GM23248 (cell line): ENCODE data around the gene PRAC1. TPM values are rescaled to one million over a fixed set of nuclear protein-coding genes. Genes with fewer than 3 reads are reported as not detected.
A peak's percentile ranks its signal among the peaks of the same experiment; 100 is the strongest.

Experiments
- DNase-seq: peaks from one replicate; pipeline ENCODE4 v3.0.0-alpha.2; 2015
- H2AFZ ChIP-seq: fragments of 200-600 bp; sonication (generic); 2 replicates; pipeline ENCODE4 v1.6.1; 2016; ENCODE audit warnings: antibody characterized with exemption
- H3F3A ChIP-seq: fragments of 200-600 bp; sonication (generic); 2 replicates; pipeline ENCODE4 v1.6.1; 2016; ENCODE audit warnings: mild to moderate bottlenecking, antibody characterized with exemption, mixed run types; ENCODE audit not compliant: insufficient read depth
- H3K27ac ChIP-seq: fragments of 200-600 bp; sonication (generic); 2 replicates; pipeline ENCODE4 v1.5.1; 2016; ENCODE audit warnings: mild to moderate bottlenecking
- H3K27me3 ChIP-seq: fragments of 200-600 bp; sonication (generic); replicated peaks from 2 replicates; pipeline ENCODE4 v1.6.1; 2016; ENCODE audit warnings: mild to moderate bottlenecking; ENCODE audit not compliant: insufficient read depth
- H3K36me3 ChIP-seq: fragments of 200-600 bp; sonication (generic); 2 replicates; pipeline ENCODE4 v1.6.1; 2016; ENCODE audit warnings: low read depth, mild to moderate bottlenecking
- H3K4me1 ChIP-seq: fragments of 200-600 bp; sonication (generic); 2 replicates; pipeline ENCODE4 v1.6.1; 2016; ENCODE audit warnings: mild to moderate bottlenecking; ENCODE audit not compliant: insufficient read depth
- H3K4me2 ChIP-seq: fragments of 200-600 bp; sonication (generic); one replicate; pipeline ENCODE4 v1.6.1; 2016; ENCODE audit warnings: mild to moderate bottlenecking; ENCODE audit not compliant: unreplicated experiment
- H3K4me3 ChIP-seq: fragments of 200-600 bp; sonication (generic); 2 replicates; pipeline ENCODE4 v1.5.1; 2016; ENCODE audit warnings: mild to moderate bottlenecking
- H3K79me2 ChIP-seq: fragments of 200-600 bp; sonication (generic); 2 replicates; pipeline ENCODE4 v1.6.1; 2016; ENCODE audit warnings: mild to moderate bottlenecking; ENCODE audit not compliant: insufficient read depth
- H3K9ac ChIP-seq: fragments of 200-600 bp; sonication (generic); 2 replicates; pipeline ENCODE4 v1.6.1; 2016; ENCODE audit warnings: mild to moderate bottlenecking
- H3K9me2 ChIP-seq: fragments of 200-600 bp; sonication (generic); 2 replicates; pipeline ENCODE4 v1.6.1; 2016; ENCODE audit warnings: mixed run types, mild to moderate bottlenecking, moderate library complexity; ENCODE audit not compliant: insufficient read depth
- H3K9me3 ChIP-seq: fragments of 200-600 bp; sonication (generic); one replicate; pipeline ENCODE4 v1.6.1; 2017; ENCODE audit warnings: low read depth
- H4K20me1 ChIP-seq: fragments of 200-600 bp; sonication (generic); 2 replicates; pipeline ENCODE4 v1.6.0; 2016; ENCODE audit not compliant: insufficient read depth
- EZH2 ChIP-seq: fragments of 200-600 bp; sonication (generic); IDR thresholded peaks from 2 replicates; pipeline ENCODE4 v1.6.1; 2018; ENCODE audit warnings: antibody characterized with exemption, mild to moderate bottlenecking; ENCODE audit not compliant: insufficient read depth, poor library complexity, severe bottlenecking
- EZH2phosphoT487 ChIP-seq: fragments of 200-600 bp; sonication (generic); IDR thresholded peaks from 2 replicates; pipeline ENCODE4 v1.6.1; 2018; ENCODE audit warnings: antibody characterized with exemption, moderate library complexity, mild to moderate bottlenecking, low read depth; ENCODE audit not compliant: insufficient read depth
- WGBS, 2 experiments: methylation state at CpG; one replicate each; pipeline ENCODE4 v1.1.6; 2015 to 2017; ENCODE audit warnings: low lambda C conversion rate in 2 of 2, low coverage in 1 of 2; ENCODE audit errors: missing lambda C conversion rate in 2 of 2; 5-methylcytosine and 5-hydroxymethylcytosine counted together
- in situ Hi-C: fragments of 300-500 bp; cut with MboI; formaldehyde crosslinking; loops from 2 replicates; pipeline ENCODE4 v1.15.0; 2020
- polyA plus RNA-seq: library from polyadenylated mRNA; unstranded; fragments of >200 nt; fragmentation: Nextera tagmentation; extraction: Ambion mirVana; gene quantifications from 2 replicates; pipeline ENCODE4 v1.2.1, GENCODE V29; 2016
- total RNA-seq: library from RNA; depleted of rRNA; stranded (reverse); fragments of >200 nt; shearing (Covaris generic); gene quantifications from 2 replicates; pipeline ENCODE4 v1.2.3, GENCODE V29; 2014; rRNA removed

Gene PRAC1
- not detected in 2 replicates for total RNA-seq
- polyA plus RNA-seq = not detected in 2 replicates

GRCh38 chr17:48722201-48722907 is at the start of gene PRAC1:
Gene PRAC1 (minus strand): TSS chr17:48722518. CDS start chr17:48722392, 126 bp downstream.
- Histone ChIP-seq H4K20me1 (no peaks in the 10 kb centered on the region), H3K79me2 (no peaks in the 10 kb centered on the region), H3K9ac (no peak within 1 kb of the TSS), H3K4me3 (no peak within 1 kb of the TSS; the same call in 1 of the 2 replicates), H3K4me1 (no peaks in the 10 kb centered on the region), H3K27me3 (peaks cover 99% of the 10 kb centered on the region), H2AFZ (no peak within 1 kb of the TSS), H3K27ac (no peak within 1 kb of the TSS), H3F3A (no peaks in the 10 kb centered on the region), H3K36me3 (no peaks in the 10 kb centered on the region), H3K9me3 (no peaks in the 10 kb centered on the region), H3K4me2 (no peak within 1 kb of the TSS), H3K9me2 (no peaks in the 10 kb centered on the region)
- in situ Hi-C loops = no loop called here
- no peak for TF ChIP-seq EZH2phosphoT487
- no peak for TF ChIP-seq EZH2
- WGBS, 2 experiments = 21 to 23% methylated on average over 21 of the region's 21 CpGs
- DNase-seq = no peak

- no peaks in the 10 kb centered on the region for H4K20me1 ChIP-seq
- DNase-seq = no peak
- H3K9ac ChIP-seq = no peak overlapping the region
- TF ChIP-seq EZH2phosphoT487 (no peak), EZH2 (no peak)
- WGBS, 2 experiments = 20 to 35% methylated on average over 3 of the region's 3 CpGs
- H3K79me2 ChIP-seq = no peaks in the 10 kb centered on the region
- H3K27ac ChIP-seq = no peak overlapping the region
- H3K4me2 ChIP-seq = no peak overlapping the region
- peaks cover 23% of the 10 kb centered on the region for H3K27me3 ChIP-seq
- no peak overlapping the region for H3K4me3 ChIP-seq
- in situ Hi-C loops = no loop called here
- no peak overlapping the region for H2AFZ ChIP-seq
- no peaks in the 10 kb centered on the region for H3K9me2 ChIP-seq
- no peaks in the 10 kb centered on the region for H3K4me1 ChIP-seq
- H3F3A ChIP-seq = no peaks in the 10 kb centered on the region
- no peaks in the 10 kb centered on the region for H3K9me3 ChIP-seq
- H3K36me3 ChIP-seq = no peaks in the 10 kb centered on the region
These were observed 48.6 kb upstream of the PRAC1 start for GRCh38 chr17:48770954-48771353.

GRCh38 chr17:48769009-48769675 is 46.8 kb upstream of the PRAC1 start:
- H3K4me1 ChIP-seq = no peaks in the 10 kb centered on the region
- in situ Hi-C loops = no loop called here
- no peak for DNase-seq

GRCh38 chr17:48767263-48767774 is 45.0 kb upstream of the PRAC1 start:
- peak; percentile 44 for DNase-seq
- Histone ChIP-seq H3K79me2 (no peaks in the 10 kb centered on the region), H3K4me1 (no peaks in the 10 kb centered on the region), H3K9ac (no peak overlapping the region), H3K36me3 (no peaks in the 10 kb centered on the region), H3K4me2 (no peak overlapping the region), H3K9me3 (no peaks in the 10 kb centered on the region), H3K27ac (no peak overlapping the region), H3K4me3 (no peak overlapping the region), H3K27me3 (peaks cover 45% of the 10 kb centered on the region), H4K20me1 (no peaks in the 10 kb centered on the region), H2AFZ (no peak overlapping the region), H3K9me2 (no peaks in the 10 kb centered on the region), H3F3A (no peaks in the 10 kb centered on the region)
- WGBS, 2 experiments = 51 to 52% methylated on average over 4 of the region's 4 CpGs
- in situ Hi-C loops = no loop called here
- TF ChIP-seq EZH2phosphoT487 (no peak), EZH2 (no peak)

More at GRCh38 chr17:48769009-48769675, 46.8 kb upstream of the PRAC1 start:
- Histone ChIP-seq H2AFZ (no peak overlapping the region), H3K79me2 (no peaks in the 10 kb centered on the region), H3K4me2 (no peak overlapping the region), H3K36me3 (no peaks in the 10 kb centered on the region), H4K20me1 (no peaks in the 10 kb centered on the region), H3K9ac (no peak overlapping the region), H3K4me3 (no peak overlapping the region), H3K27me3 (peaks cover 28% of the 10 kb centered on the region), H3K27ac (no peak overlapping the region), H3K9me3 (no peaks in the 10 kb centered on the region), H3K9me2 (no peaks in the 10 kb centered on the region), H3F3A (no peaks in the 10 kb centered on the region)
- WGBS, 2 experiments = 59 to 66% methylated on average over 5 of the region's 5 CpGs
- TF ChIP-seq EZH2phosphoT487 (no peak), EZH2 (no peak)
